NCI-H748 treated with DMSO at 0.1 percent for 48 hours (cell line): ENCODE data around the gene CEP78.
A peak's percentile ranks its signal among the peaks of the same experiment; 100 is the strongest.

Experiments used
- DNase-seq: peaks from one replicate; lab custom pipeline; 2025; lab: John Stamatoyannopoulos, UW

CEP78 gene

GRCh38 chr9:78286946-78287388 is 51.1 kb downstream of the CEP78 start:
- DNase-seq: no peak

DNA sequence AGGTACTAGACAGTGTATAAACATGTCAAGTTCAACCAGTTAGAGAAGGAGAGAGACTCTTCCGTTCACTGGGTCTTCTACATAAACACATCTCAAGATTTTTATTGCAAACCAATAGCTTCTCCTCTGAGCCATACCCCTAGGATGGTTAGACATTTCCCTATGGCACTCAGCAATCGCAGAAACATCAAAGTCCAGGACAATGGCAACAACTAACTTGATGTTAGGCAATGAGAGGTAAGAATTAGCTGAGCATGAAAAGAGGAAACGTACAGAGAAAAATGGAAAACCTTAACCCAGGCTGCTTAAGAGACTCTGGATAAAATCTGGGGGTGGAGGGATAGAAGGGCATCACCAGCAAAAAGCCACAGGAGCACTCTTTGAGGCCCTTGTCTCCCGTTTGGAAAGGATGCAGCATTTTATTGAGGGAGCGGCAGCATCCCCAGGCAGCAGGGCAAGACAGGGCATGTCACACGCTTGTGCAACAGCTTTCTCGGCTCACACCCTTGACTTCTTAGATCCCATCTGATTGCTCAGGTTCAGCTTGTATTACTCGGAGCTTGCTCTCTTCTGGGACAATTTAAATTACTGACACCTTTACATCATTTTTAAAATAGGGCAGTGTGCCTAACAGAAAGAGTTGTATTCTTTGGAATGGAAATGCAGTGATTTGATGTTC is 52.5 kb downstream of the CEP78 start:
- no peak for DNase-seq

GRCh38 chr9:78289474-78289873 is 53.6 kb downstream of the CEP78 start:
- DNase-seq: no peak

DNA sequence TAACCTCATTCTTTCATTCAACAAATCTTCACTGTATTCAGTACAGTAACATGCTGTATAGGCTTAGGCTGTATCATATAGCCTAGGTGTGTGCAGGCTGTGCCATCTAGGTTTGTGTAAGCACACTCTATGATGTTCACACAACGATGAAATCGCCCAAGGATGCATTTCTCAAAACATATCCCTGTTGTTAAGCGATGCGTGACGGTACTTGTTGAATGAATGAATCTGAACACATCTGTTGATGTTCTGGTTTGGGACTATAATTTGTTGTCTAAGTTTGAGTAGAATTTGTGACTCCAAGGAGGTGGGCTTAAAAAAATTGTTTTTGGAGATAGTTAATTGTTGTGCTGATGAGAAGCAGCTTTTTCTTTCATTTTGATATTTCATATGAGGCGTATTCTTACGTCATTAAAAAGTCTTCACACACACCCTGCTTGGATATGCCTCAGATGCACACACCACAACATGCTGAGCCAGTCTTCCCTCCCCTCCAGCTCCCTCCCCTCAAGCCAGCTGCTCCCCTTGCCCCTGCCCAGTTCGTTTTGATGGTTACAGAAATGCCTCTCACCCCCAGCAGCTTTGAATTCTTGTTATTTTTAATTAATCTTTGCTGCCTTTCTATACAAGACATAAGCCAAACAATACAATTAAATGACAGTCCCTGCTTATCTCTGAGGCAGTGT is 55.5 kb downstream of the CEP78 start:
- no peak for DNase-seq

DNA sequence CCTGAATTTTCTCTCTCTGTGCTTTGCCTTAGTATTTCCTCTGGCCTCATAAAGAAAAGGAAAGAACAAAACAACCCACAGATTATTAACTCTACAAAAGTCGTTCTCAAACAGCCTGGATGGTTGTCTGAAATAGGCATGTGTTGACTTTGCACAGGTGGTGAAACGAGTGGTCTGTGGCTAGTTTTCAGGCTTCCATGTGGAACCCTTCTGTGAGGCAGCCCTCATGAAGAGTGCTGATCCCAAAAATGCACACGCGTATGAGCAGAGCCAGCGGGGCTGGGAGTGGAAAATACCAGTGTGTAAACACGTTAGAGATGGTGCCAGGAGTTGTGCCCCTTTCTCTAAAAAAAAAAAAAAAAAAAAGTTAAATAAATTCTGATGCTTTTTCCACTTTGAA is 56.2 kb downstream of the CEP78 start:
- DNase-seq: no peak

DNA sequence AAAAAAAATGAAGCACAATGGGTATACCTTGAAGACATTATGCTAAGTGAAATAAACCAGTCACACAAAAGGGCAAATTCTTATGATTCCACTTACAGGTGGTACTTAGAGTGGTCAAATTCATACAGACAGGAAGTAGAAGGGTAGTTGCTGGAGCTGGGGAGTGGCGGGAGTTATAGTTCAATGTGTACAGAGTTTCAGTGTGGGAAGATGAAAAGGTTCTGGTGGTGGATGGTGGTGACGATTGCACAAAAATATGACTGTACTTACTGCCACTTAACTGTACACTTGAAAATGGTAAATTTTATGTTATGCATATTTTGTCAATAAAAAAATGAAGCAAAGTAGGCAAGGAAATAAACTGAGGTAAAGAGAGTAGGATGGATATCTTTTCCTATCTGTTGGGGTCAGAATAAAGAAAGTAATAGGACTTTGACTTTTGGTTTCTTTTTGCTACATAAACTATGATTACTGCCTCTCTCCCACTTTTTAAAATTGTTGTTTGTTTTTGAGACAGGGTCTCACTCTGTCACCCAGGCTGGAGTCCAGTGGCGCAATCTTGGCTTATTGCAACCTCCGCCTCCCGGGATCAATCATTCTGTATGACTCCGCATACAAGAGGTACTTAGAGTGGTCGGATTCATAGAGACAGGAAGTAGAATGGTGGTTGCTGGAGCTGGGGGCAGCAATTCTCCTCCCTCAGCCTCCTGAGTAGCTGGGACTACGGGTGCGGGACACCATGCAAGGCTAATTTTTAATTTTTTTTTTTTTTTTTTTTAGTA is 57.0 kb downstream of the CEP78 start:
- DNase-seq: no peak

- no peak for DNase-seq
Observed at GRCh38 chr9:78294290-78295176, 58.7 kb downstream of the CEP78 start.

DNA sequence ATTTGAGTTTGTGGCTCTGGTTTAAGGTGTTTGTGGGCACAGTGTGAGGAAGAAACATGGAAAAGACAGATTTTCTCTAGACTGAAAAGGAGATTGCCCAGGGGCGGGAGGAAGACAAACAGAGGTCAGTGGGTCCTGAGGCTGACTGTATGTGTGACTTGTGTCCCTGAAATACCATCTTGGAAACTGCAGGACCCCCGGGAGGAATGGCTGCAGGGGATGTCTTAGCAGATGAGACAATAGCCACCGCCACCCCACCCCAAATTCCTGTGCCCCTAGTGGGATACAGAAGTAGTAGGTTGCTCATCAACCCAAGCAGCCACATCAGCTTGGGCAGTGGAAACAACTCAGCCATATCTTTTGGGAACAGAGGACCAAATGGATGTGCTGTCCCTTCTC is 59.3 kb downstream of the CEP78 start:
- no peak for DNase-seq

DNA sequence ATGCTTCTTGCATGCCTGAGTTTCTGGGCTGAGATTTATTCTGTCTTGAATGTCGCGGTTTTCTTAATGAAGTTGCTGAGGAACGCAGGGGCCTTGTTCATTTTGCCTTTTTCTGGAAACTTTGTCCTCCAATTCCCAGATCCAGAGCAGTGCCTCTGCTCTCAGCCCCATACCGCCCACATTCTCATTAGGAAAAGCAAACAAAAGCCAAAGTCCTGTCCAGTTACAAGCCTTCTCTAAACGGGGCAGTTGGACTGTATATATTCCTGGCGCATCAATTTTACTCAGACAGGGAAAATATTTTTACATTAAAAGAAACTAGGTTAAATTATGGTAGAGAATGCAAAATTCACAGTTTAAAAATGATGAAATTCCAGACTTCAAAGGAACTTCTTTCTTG is 59.9 kb downstream of the CEP78 start:
- no peak for DNase-seq

- DNase-seq: peak; percentile 38
Observed at GRCh38 chr9:78296201-78296892, 60.5 kb downstream of the CEP78 start.

GRCh38 chr9:78296893-78297671 is 61.2 kb downstream of the CEP78 start, which contains the start of gene PSAT1:
TSS of gene PSAT1 (plus strand) at chr9:78297125. CDS start at chr9:78297211, 86 bp downstream.
- peak; percentile 81 for DNase-seq

- DNase-seq: no peak
Observed at GRCh38 chr9:78297672-78297961, 61.7 kb downstream of the CEP78 start.

GRCh38 chr9:78298046-78298765 is 62.3 kb downstream of the CEP78 start:
- DNase-seq: no peak

GRCh38 chr9:78300209-78300608 is 64.3 kb downstream of the CEP78 start:
- no peak for DNase-seq

DNA sequence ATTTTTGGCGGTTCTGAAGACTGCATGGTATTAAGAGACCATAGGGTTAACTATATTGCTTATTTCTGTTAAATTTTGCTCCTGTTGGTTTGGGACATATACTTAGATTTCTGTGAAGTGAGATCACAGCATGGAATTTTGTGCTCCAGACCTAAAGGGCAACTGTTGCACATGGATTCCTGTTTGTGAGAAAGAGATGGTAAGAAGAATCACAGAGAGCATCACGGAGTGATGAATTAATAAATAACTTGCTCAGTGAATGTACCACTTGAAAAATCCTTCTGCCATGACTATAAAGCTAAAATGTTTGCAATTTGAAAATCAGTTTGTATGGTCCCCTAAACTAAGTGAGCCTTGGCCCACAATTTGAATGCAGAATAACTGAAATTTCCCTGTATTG is 65.6 kb downstream of the CEP78 start:
- no peak for DNase-seq

GRCh38 chr9:78303377-78304062 is 67.6 kb downstream of the CEP78 start:
- no peak for DNase-seq

- no peak for DNase-seq
Observed at GRCh38 chr9:78304357-78304756, 68.5 kb downstream of the CEP78 start.

- DNase-seq: no peak
Observed at GRCh38 chr9:78306222-78307076, 70.6 kb downstream of the CEP78 start.
